Astrocyte (in vitro differentiated cells and primary cell): ENCODE data around the gene SLC9A3. TPM values are rescaled to one million over a fixed set of nuclear protein-coding genes. Genes with fewer than 3 reads are reported as not detected.

Experiments
- DNase-seq: peaks from one replicate; pipeline ENCODE4 v3.0.0-alpha.2; 2010; ENCODE audit warnings: low read depth
- FAIRE-seq: peaks from 2 replicates; lab custom pipeline; 2011; peaks lifted over from hg19 to GRCh38; lab: Jason Lieb, UNC
- H2AFZ ChIP-seq: 2 replicates; pipeline ENCODE4 v1.6.0; 2012; ENCODE audit warnings: low read depth, low read length, inconsistent platforms
- H3K27ac ChIP-seq: 2 replicates; pipeline ENCODE4 v1.5.1; 2011; ENCODE audit warnings: low read depth, low read length, inconsistent platforms
- H3K27me3 ChIP-seq: 2 replicates; pipeline ENCODE4 v1.6.0; 2011; ENCODE audit warnings: low read length, inconsistent platforms; ENCODE audit not compliant: insufficient read depth
- H3K36me3 ChIP-seq: 2 replicates; pipeline ENCODE4 v1.5.1; 2011; ENCODE audit warnings: low read length, inconsistent platforms; ENCODE audit not compliant: insufficient read depth
- H3K4me1 ChIP-seq: 2 replicates; pipeline ENCODE4 v1.5.1; 2011; ENCODE audit warnings: low read length, inconsistent platforms; ENCODE audit not compliant: insufficient read depth
- H3K4me2 ChIP-seq: 2 replicates; pipeline ENCODE4 v1.6.0; 2012; ENCODE audit warnings: low read length, inconsistent platforms
- H3K4me3 ChIP-seq: 2 replicates; pipeline ENCODE4 v1.5.1; 2011; ENCODE audit warnings: low read depth, mild to moderate bottlenecking, low read length, inconsistent platforms; ENCODE audit not compliant: insufficient read depth
- H3K79me2 ChIP-seq: 2 replicates; pipeline ENCODE4 v1.6.0; 2012; ENCODE audit warnings: mild to moderate bottlenecking, low read length, inconsistent platforms; ENCODE audit not compliant: insufficient read depth
- H3K9ac ChIP-seq: 2 replicates; pipeline ENCODE4 v1.6.0; 2012; ENCODE audit warnings: mild to moderate bottlenecking, low read length, inconsistent platforms
- H3K9me3 ChIP-seq: 2 replicates; pipeline ENCODE4 v1.5.1; 2012; ENCODE audit warnings: low read depth, mild to moderate bottlenecking, low read length, inconsistent platforms; ENCODE audit not compliant: insufficient read depth
- H4K20me1 ChIP-seq: 2 replicates; pipeline ENCODE4 v1.6.0; 2012; ENCODE audit warnings: low read length, inconsistent platforms; ENCODE audit not compliant: insufficient read depth
- H3K27ac Mint-ChIP-seq: one replicate; pipeline ENCODE4 v1.8.0; 2021; ENCODE audit warnings: mild to moderate bottlenecking, mixed read lengths; ENCODE audit not compliant: unreplicated experiment
- H3K27me3 Mint-ChIP-seq: one replicate; pipeline ENCODE4 v1.8.0; 2021; ENCODE audit warnings: low read depth, mixed read lengths; ENCODE audit not compliant: unreplicated experiment
- H3K36me3 Mint-ChIP-seq: one replicate; pipeline ENCODE4 v1.8.0; 2021; ENCODE audit warnings: low read depth, mixed read lengths; ENCODE audit not compliant: unreplicated experiment
- H3K4me1 Mint-ChIP-seq: one replicate; pipeline ENCODE4 v1.8.0; 2021; ENCODE audit warnings: low read depth, mixed read lengths; ENCODE audit not compliant: unreplicated experiment
- H3K4me3 Mint-ChIP-seq: one replicate; pipeline ENCODE4 v1.8.0; 2021; ENCODE audit warnings: mild to moderate bottlenecking, moderate library complexity, mixed read lengths; ENCODE audit not compliant: unreplicated experiment
- H3K9me3 Mint-ChIP-seq: one replicate; pipeline ENCODE4 v1.8.0; 2021; ENCODE audit warnings: mild to moderate bottlenecking, mixed read lengths; ENCODE audit not compliant: unreplicated experiment
- CTCF ChIP-seq: IDR thresholded peaks from 2 replicates; pipeline ENCODE4 v1.5.1; 2011; ENCODE audit warnings: low read depth, mild to moderate bottlenecking, inconsistent platforms, low read length, moderate library complexity; ENCODE audit not compliant: insufficient read depth
- EZH2 ChIP-seq: IDR thresholded peaks from 2 replicates; pipeline ENCODE4 v1.6.1; 2012; ENCODE audit warnings: mild to moderate bottlenecking, low read length, inconsistent platforms; ENCODE audit not compliant: insufficient read depth
- total RNA-seq: library from RNA; stranded (reverse); gene quantifications from 2 replicates; pipeline ENCODE4 v1.2.1, GENCODE V29; 2021

The SLC9A3 gene
- total RNA-seq, 1 donor from 2014 or later = 1.0 TPM

GRCh38 chr5:431001-431710 lies 93.1 kb downstream of the SLC9A3 start:
- no peak for FAIRE-seq
- Histone ChIP-seq H3K36me3 (no peaks in the 10 kb centered on the region), H3K27ac (no peak overlapping the region), H3K4me3 (no peak overlapping the region), H4K20me1 (no peaks in the 10 kb centered on the region), H3K9ac (no peak overlapping the region), H3K79me2 (no peaks in the 10 kb centered on the region), H3K27me3 (no peaks in the 10 kb centered on the region), H3K9me3 (no peaks in the 10 kb centered on the region), H2AFZ (no peak overlapping the region), H3K4me2 (no peak overlapping the region), H3K4me1 (peaks cover 3% of the 10 kb centered on the region)
- peak; percentile 53 for TF ChIP-seq CTCF
- no peak for TF ChIP-seq EZH2
- Mint-ChIP-seq H3K36me3 (peaks cover 14% of the 10 kb centered on the region), H3K27ac (no peak overlapping the region), H3K9me3 (no peaks in the 10 kb centered on the region), H3K4me1 (peaks cover 6% of the 10 kb centered on the region), H3K27me3 (peaks cover 5% of the 10 kb centered on the region), H3K4me3 (no peak overlapping the region)
- DNase-seq = no peak

- no peak overlapping the region for H3K27ac Mint-ChIP-seq
- no peak overlapping the region for H2AFZ ChIP-seq
These were observed 93.9 kb downstream of the SLC9A3 start for GRCh38 chr5:430214-430925.

More at GRCh38 chr5:430214-430925, 93.9 kb downstream of the SLC9A3 start:
- Histone ChIP-seq H4K20me1 (no peaks in the 10 kb centered on the region), H3K4me1 (peaks cover 3% of the 10 kb centered on the region), H3K4me3 (no peak overlapping the region), H3K27ac (no peak overlapping the region), H3K4me2 (no peak overlapping the region), H3K36me3 (no peaks in the 10 kb centered on the region), H3K9me3 (no peaks in the 10 kb centered on the region), H3K9ac (no peak overlapping the region), H3K27me3 (no peaks in the 10 kb centered on the region), H3K79me2 (no peaks in the 10 kb centered on the region)
- no peak for FAIRE-seq
- DNase-seq = no peak
- Mint-ChIP-seq H3K9me3 (no peaks in the 10 kb centered on the region), H3K36me3 (peaks cover 14% of the 10 kb centered on the region), H3K27me3 (peaks cover 3% of the 10 kb centered on the region), H3K4me3 (no peak overlapping the region), H3K4me1 (peaks cover 6% of the 10 kb centered on the region)
- no peak for TF ChIP-seq CTCF
- no peak for TF ChIP-seq EZH2
